KBM-7 (cell line): ENCODE results near the gene FBXO31.

Experiments used
- DNase-seq: peaks from one replicate; pipeline ENCODE4 v3.0.0-alpha.2; 2015
- in situ Hi-C: fragments of 300-500 bp; cut with MboI; formaldehyde crosslinking; loops from 2 replicates; pipeline ENCODE4 v1.14.3; 2020; ENCODE audit warnings: low sequenced_read_pairs, low pct_unique_long_range_greater_than_20kb, mixed read lengths

Gene FBXO31

DNA sequence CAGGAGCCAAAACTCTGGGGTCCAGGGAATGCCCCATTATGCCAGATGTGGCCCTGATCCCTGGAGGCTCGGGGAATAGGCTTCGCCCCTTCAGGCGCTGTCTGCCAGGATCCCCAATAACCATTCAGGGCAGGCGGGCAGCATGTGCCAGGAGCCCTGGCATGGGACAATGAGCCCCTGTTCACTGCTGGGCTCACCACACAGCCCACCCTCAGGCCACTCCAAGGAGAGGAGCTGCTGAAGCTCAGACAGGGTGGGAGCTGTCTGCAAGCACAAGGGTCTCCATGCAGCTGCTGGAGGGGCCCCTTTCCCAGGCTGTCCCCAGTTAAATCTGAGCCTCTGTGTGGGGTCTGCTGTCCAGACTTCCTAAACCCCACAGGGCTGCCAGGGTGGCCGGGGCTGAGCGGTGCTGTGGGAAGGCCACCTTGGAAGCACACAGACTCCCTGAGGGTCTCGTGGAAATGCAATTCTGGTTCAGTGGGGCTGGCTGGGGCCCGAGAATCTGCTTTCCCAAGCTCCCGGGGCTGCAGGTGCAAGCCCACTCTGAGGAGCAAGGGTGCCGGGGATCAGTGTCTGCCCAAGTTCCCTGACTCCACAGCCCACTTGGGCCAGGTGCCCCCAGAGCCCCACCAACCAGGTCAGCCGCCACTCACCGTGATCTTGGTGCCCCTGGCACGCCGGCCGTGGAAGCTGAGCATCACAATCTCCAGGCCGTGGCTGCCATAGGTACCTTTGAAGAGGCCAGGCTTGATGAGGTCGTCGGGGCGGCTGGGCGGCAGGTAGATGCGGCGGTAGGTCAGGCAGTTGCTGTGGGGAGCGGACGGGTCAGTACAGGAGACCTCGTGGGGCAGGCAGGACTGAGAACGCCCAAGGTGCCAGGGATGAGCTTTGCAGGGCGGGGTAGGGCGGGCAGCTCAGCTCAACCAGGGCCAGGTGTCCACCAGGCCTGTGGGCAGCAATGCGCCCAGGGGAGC, 48.6 kb downstream of the FBXO31 start:
- in situ Hi-C loops: no loop called here
- no peak for DNase-seq

DNA sequence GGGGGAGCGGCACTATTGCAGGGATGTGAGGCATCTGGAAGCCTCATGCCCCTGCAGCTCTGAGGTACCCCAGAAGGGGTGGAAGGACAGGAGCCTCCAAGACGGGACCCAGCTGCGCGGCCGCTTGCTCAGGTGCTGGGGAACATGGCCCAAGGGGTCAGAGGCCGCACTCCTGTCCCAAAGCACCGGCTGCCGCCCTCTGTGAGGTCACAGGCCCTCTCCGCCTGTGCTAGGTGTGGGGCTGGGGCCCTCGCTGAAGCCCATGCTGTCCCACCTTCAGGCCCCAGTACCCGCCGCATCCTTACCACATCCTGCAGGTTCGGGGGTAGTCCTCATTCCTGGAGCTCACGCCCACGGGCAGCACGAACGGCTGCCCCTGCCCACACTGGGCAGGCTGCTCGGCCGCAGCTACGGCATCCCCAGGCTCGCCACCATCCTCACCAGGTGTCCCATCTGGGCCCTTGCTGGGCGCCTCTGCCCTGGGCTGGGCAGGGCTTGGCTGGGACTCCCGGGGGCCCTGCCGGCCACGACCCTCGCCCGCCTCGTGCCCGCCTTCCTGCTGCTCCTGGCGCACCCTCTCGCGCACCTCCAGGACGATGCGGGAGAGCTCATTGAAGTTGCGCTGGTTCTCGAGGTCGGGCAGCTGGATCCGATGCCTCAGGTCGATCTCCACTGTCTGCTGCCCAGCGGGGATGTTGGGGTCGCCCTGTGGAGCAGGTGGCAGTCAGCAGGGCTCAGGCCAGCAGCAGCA, 49.8 kb downstream of the FBXO31 start:
- in situ Hi-C loops: no loop called here
- DNase-seq: no peak

DNA sequence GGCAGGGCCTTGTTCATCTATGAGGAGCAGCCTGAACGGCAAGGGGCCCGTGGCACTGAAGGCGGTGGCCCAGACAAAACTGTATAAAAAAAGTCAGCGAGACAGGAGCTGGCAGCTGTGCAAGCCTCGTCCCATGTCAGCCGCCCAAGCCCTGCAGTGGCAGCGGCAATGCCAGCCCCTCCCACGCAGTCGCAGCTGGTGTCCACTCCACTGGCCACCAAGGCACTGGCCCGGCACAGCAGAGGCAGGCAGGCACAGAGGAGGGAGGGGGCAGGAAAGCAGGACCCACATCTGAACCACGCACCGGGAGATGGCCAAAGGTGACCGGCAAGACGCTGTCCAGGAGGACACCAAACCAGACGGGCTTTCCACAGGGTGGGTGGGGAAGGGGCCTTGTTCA, 50.5 kb downstream of the FBXO31 start:
- in situ Hi-C loops: no loop called here
- no peak for DNase-seq

DNA sequence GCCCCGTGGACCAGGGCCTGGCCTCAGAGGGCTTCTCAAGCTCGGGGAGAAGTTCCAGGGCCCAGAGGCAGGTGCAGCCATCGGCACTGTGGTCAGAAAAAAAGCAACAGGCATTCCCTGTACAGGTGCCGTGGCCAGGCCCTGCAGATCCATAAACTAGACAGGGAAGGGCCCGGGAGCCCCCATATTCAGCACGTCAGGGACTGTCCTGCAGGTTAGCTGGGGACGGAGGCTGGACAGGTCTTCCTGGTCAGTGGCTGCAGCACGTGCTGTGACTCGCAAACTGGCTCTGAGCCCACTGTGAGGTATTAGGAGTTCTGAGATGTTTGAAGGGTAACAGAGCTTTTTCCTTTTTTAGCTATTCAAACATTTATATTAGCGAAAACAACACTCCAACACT, 51.4 kb downstream of the FBXO31 start:
- DNase-seq: no peak
- in situ Hi-C loops: no loop called here

DNA sequence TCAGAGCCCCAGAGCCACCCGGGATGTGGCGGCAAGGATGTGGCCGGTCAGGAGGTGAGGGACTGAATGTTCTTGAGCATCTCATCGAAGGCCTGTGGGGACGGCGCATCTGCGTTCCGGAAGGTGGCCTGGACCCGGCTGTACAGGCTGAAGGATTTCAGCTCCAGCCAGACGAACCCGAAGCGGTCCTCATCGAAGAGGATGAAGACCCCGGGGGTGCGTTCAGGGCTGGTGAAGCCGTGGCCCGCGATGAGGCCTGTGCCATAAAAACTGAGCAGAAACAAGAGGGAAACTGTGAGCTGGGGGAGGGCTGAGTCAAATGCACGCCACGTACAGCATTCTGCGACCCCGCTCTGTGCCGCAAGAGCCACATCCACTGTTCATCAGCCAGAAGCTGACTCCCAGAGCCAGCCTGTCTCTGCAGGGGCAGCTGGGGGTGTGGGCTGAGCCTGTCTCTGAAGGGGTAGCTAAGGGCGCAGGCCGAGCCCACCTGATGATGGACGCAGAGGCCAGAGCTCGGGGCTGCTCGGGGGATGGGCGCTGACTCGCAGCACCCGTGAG, 52.3 kb downstream of the FBXO31 start:
- no peak for DNase-seq
- in situ Hi-C loops: no loop called here

DNA sequence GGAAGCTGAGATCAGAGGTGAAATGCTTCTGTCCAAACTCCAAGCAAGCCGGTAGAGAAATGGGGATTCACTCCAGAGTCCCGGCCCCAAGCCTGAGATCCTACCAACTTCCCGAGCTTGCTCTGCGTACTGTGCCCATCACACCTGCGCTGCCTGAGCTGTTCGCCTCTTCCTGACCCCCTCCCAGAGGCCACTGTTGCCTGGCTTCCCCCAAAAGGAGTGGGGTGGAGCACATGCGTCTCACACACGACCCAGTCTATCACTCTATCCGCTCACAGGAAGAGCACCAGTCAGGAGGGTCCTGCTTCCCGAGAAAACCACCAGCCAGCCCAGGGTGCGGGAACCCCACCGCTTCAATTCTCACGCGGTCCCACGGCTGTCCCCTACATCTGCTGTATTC, 52.9 kb downstream of the FBXO31 start:
- in situ Hi-C loops: no loop called here
- DNase-seq: no peak

DNA sequence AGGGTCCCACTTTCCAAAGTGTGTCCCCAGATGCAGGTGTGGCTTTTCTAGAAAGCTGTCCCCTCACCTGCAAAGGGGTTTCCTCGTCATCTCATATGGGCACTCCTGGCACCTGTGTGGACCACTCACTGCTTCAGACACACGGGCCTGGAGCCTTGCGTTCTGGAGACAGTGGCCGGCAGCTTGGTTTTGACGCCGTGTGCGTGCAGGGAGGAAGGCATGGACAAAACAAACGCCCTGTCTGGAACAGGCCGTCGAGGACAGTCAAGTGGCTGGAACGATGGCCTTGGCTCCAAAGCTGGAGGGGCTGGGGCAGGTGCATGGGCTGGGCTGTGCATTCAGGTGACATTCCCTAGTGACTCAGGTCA, 53.3 kb downstream of the FBXO31 start:
- in situ Hi-C loops: no loop called here

DNA sequence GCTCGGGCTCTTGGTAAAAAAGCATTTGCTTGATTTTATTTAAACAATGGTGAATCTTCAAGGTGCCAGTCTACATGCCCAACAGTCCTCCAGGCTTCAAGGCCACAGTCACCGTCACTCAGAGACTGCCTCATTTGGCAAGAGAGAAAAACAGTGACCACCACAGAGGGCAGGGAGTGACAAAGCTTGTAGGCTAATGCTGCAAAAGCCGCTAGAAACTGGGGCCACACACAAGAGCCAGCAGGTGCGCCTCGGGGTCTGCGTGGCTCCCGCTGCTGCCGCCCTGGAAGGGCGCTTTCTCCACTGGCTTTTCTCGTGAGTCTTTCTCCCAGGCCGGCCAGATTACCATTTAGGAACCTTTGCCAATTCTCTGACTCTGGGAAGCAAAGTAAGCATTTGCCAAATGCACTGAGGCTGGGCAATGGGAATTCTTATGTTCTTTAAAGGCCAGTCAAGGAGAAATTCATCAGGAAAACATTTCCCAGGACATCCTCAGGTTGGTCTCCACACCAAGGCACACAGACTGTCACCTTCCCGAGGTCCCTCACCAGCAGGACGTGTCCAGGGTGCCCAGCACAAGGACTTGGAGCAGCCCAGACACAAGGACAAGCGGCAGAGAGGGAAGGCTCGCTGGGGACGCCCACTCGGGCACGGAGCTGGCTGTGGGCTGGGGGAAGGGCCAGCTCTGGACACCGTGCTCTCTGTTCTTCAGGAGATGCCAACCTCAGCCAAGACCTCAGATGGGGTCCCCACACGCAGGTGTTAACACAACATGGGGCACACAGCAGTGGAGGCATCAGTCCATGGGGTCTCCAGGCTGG, 53.9 kb downstream of the FBXO31 start:
- in situ Hi-C loops: no loop called here
- DNase-seq: no peak

More for the DNA sequence above, 53.3 kb downstream of the FBXO31 start:
- no peak for DNase-seq

DNA sequence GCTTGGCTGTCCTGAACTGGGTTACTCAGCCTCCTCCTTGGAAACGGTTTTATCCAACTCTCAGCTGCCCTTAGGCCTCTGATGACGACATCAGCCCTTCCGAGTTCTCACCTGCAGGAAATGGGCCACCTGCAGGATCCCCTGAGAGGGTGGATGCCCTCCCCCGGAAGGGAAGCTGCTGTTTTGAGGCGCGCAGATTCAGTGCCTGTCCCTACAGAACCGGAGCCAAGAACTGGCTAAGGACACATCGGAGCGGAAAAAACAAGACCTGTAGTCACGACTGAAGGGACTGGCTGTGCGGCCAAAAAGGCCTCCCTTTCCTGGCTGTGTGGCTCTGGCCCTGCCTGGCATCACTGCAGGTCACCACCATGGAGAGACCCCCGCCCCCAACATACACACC, 54.7 kb downstream of the FBXO31 start:
- in situ Hi-C loops: no loop called here
- DNase-seq: no peak

DNA sequence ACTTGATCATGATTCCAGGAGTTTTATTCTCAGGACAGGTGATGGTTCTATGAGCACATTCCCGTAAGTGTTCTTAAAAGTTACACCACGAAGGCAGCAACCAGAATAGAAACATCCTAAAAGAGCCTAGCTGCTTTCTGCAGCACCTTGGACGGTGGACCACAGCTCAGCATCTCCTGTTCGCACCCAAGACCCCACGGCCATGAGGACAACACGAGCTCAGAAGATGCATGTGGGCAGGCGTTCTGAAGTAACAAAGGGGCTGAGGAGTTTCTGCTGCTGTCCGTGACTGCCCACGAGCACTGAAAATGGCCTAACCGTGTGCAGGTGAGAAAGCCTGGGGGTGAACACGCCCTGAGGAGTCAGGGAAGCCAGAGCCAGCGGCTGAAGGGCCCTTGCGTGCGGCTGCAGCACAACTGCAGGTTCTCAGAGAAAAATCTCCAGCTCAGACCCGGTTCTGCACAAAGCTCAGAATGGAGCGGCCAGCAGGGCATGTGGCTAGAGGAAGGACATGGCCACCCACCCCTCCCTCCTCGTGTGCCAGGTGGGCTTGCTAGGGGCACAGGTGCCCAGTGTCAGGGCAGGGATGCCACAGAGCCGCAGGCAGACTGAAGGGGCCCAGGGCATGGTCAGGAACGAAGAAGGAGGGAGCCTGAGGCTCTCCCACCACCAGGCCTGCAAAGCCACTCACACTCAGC, 55.6 kb downstream of the FBXO31 start:
- in situ Hi-C loops: no loop called here
- DNase-seq: no peak

DNA sequence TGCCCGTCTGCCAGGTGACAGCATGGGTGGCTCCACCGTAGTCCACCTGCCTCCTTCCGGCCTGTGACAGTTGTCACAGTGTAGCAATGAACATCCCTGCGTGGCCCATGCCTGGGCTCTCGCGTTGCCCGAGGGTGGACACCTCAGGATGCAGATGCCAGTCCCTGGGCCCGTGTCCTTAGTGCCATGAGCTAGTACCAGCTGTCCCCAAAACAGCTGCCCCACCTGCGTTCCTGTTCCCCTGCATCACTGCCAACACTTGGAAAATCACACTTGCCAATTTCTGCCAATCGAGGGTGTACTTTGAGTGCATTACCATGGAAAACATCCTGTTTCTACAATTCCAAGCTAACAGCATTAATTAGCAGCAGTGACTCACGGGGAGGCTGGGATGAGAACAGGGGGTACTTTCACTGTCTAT, 57.4 kb downstream of the FBXO31 start:
- in situ Hi-C loops: no loop called here
- no peak for DNase-seq

DNA sequence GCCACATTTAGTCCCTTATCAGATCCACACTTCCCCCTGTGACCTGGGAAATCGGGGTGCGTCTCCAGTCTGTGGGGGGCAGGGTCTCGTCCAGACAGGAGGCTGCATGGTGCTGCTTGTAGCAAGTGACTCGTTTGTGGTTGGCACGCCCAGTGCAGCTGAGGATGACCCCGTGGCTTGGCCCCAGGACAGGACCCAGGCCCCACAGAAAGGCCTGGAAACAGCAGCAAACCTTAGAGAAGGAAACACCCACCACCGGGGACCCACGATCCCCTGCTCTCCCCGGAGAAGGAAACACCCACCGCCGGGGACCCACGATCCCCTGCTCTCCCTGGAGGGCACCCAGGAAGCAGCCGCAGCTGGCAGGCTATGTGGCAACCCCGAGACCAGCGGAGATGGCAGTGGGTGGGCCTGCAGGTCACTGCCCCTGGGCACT, 58.1 kb downstream of the FBXO31 start:
- in situ Hi-C loops: no loop called here
- DNase-seq: no peak

DNA sequence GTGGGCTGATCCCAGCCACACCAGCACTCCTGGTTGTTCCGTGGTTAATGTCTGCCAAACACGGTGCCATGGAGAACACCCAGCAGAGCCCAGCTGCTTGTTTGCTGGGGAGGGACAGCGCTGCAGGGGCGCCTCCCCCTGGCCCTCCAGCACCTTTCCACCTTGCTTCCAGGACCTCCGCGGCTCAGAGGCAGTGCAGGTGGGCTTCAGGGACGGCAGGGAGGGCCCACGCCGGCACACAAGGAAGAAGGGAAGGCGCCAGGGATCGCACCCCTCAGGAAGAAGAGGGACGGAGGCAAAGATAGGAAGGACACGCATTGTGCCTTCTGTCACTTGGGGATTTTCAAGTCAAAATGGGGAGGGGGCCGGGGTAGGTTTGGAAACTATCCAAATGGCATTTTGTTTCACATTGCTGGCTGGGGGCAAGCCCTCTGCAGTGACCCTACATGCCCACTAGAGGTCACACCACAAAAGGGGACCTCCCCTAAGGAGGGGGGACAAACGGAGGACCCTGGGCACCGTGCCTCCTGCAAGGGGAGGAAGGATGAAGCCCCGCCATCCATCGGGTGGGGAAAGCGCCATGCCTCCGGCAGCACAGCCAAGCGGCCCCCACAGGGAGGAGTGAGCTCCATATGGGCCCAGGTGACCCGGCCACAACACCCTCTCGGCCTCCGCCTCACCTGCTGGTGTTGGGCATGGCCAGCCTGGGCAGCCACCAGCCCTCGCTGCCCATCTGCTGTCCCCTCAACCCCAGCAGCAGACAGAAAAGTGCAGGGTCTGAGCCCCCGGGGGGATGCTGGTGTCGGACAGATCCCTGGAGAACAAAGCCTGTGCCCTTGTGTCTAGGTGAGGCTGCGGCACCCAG, 58.9 kb downstream of the FBXO31 start:
- in situ Hi-C loops: no loop called here
- peak; percentile 42 for DNase-seq

DNA sequence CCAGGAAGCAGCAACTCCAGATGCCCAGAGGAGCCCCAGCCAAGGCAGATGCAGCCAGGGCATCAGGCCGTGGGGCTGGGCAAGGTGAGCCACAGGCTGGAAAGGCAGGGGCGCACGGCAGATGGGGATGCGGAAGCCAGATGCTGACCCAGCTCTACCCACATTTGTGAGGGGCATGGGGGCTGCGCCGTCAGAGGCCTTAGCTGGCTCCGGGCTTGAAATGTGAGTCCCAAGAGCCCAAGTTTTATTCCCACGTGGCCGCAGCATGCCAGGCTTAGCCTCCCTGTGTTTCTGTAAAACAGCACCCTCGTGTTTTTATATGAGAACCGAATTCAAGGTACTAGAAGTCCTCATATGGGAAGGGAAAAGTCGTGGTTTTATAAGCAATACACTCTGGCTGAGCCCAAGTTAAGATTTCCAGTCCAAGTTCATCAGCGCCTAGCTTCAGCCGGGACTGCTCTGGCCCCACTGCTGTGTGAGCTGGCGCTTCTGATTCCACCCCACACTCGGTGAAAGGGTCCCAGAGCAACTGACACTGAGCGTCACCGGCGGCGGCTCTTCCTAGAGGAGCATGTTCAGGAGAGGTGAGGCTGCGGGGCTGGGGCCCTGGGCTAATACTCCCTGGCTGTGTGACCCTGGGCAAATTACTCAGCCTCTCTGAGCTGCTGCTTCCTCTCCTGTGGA, 59.7 kb downstream of the FBXO31 start:
- in situ Hi-C loops: no loop called here
- DNase-seq: no peak

DNA sequence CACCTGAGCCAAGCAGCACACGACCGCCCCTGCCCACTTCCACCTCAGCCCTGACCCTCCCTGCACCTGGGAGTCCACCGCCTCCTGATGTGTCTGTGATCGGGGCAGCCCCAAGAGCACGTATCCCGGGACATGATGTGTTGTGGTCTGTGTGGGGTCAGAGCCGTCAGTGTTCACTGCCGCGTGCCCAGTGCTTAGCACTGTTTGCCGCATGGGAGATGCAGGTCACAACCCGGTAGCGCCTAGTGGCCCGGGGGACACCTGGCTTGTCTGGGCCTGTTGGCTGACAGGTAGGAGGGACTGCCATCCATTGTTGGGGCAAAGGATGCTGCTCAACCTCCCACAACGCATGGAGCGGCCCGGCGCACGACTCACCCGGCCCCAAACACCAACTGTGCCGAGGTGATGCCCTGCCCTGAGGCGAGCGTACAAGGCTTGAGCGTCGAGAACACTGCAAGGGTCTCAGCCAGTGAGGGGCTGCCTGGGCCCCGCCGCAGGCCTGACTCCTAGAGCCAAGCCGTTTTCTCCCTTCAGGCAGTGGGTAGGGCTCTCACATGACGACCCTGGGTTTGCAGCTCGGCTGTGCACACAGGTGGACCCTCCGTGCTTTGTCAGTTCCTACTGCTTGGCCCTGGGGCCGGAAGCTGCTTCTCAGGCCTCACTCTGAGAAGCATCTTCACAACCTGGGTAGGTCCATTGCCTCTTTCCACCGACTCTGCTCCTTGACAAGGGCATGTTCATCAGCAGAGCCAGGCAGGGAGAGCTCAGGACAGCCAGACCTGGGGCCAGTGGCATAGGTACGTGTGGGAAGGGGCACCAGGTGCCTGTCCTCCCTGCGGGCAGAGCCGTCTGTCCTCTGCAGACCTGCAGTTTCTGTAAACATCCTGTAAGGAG, 60.5 kb downstream of the FBXO31 start:
- DNase-seq: no peak
- in situ Hi-C loops: no loop called here

DNA sequence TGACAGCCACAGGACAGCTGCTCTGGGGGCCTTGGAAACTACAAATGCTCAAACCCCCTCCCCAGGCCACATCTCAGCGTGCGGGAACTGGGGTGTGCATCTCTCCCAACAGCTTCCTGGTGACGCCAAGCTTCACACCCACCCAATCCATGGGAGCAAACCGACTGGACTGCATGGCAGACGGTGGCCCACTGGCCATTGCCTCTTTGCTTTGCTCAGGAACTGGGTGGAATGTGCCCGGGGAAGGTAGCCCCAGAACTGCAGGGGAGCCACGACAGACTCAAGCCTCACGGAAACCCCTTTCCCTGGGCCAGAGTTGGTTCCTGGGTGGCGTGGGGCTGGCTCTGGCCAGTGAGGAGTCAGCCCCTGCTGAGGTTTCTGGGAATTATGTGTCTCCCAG, 61.2 kb downstream of the FBXO31 start:
- in situ Hi-C loops: no loop called here

More for the DNA sequence above, 61.2 kb downstream of the FBXO31 start:
- no peak for DNase-seq
